ENCODE measurements around the gene ACTL7B. TPM values are rescaled to one million over a fixed set of nuclear protein-coding genes. Genes with fewer than 3 reads are reported as not detected.

ACTL7B gene
- total RNA-seq, 1 donor from 2014 or later: not detected

DNA sequence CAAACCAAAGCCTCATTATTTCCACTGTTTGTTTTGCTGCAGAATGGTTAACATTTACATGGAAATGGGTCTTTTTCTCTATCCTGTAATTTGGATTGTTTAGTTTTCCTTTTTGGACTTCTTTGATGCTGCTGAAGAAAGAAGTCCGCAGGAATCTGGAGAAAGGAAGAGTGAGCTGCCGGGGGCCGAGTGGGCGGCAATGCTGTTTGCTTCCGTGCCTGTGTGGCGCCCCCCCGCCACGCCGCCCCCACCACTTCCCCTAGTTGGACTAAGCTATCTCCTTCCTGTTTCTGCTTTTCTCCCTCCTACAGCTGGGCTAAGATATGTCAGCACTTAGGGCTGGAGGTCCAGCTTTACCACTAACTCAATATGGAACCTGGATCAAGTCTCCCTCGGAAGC, 39.7 kb downstream of the ACTL7B start:
- FAIRE-seq (no peak), DNase-seq (ENCODE audit: low read depth) (no peak)
- TF ChIP-seq, protein P1, sequence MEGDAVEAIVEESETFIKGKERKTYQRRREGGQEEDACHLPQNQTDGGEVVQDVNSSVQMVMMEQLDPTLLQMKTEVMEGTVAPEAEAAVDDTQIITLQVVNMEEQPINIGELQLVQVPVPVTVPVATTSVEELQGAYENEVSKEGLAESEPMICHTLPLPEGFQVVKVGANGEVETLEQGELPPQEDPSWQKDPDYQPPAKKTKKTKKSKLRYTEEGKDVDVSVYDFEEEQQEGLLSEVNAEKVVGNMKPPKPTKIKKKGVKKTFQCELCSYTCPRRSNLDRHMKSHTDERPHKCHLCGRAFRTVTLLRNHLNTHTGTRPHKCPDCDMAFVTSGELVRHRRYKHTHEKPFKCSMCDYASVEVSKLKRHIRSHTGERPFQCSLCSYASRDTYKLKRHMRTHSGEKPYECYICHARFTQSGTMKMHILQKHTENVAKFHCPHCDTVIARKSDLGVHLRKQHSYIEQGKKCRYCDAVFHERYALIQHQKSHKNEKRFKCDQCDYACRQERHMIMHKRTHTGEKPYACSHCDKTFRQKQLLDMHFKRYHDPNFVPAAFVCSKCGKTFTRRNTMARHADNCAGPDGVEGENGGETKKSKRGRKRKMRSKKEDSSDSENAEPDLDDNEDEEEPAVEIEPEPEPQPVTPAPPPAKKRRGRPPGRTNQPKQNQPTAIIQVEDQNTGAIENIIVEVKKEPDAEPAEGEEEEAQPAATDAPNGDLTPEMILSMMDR (IDR thresholded peaks at IDR 0.05; ENCODE audit: insufficient read depth, low read length, severe bottlenecking): no peak
- H3K27me3 ChIP-seq (ENCODE audit: control insufficient read depth, insufficient read depth, low read length): no peaks in the 10 kb centered on the region
- H3K4me3 ChIP-seq (ENCODE audit: low read depth, low read length): no peak overlapping the region
- H3K36me3 ChIP-seq (ENCODE audit: control insufficient read depth, insufficient read depth, low read length): no peaks in the 10 kb centered on the region

DNA sequence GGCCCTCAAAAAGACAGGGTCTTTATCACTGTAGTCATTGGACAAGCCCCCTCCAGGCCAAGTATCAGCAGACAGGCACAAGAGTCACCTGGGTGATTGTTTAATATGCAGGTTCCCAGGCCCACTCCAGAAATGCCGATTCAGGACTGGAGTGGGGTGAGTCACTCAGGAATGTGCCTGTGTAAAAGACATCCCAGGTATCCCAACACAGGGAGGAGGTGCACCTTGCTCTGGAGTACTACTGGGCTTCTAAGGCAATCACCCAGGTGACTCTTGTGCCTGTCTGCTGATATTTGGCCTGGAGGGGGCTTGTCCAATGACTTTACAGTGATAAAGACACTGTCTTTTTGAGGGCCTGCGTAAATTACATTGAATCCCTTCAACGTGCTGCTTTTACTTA, 40.6 kb downstream of the ACTL7B start:
- FAIRE-seq: no peak
- no peaks in the 10 kb centered on the region for H3K27me3 ChIP-seq (ENCODE audit: control insufficient read depth, insufficient read depth, low read length)
- peak; percentile 67 for DNase-seq (ENCODE audit: low read depth)
- H3K36me3 ChIP-seq (ENCODE audit: control insufficient read depth, insufficient read depth, low read length): no peaks in the 10 kb centered on the region
- TF ChIP-seq, protein P1 (IDR thresholded peaks at IDR 0.05; ENCODE audit: insufficient read depth, low read length, severe bottlenecking): no peak
- no peak overlapping the region for H3K4me3 ChIP-seq (ENCODE audit: low read depth, low read length)

DNA sequence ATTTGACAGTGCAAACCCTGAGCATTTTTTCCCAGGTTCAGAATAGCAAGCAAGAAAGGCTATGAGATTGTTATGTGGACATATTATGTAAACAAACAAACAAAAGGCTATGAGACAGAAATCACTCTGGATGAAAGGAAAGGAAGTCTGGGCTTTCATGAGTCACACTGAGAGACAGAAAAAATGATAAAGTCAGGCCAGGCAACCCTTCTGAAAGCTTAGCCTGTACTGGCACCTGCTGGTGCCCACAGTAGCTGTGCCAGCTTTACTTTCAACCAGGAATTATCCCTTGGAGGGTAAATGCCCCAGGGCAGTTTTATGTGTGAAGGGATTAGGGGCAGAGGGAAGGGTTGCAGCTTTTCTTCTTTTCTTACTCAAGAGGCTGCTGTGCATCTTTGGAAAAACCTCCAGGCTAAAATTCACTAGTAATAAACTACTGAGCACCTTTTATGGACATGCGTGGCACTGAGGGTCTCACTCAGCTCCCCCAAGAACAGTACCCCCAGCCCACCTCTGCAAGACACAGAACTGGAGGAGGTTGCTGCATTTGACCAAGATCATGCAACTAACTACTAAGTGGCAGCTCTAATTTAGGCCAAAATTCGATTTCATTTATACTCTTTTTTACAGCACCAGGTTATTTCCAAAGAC, 41.7 kb downstream of the ACTL7B start:
- no peak overlapping the region for H3K4me3 ChIP-seq (ENCODE audit: low read depth, low read length)
- no peaks in the 10 kb centered on the region for H3K36me3 ChIP-seq (ENCODE audit: control insufficient read depth, insufficient read depth, low read length)
- TF ChIP-seq, protein P1 (IDR thresholded peaks at IDR 0.05; ENCODE audit: insufficient read depth, low read length, severe bottlenecking): peak; percentile 87
- no peaks in the 10 kb centered on the region for H3K27me3 ChIP-seq (ENCODE audit: control insufficient read depth, insufficient read depth, low read length)
- peak; percentile 64 for FAIRE-seq
- DNase-seq (ENCODE audit: low read depth): peak; percentile 94

DNA sequence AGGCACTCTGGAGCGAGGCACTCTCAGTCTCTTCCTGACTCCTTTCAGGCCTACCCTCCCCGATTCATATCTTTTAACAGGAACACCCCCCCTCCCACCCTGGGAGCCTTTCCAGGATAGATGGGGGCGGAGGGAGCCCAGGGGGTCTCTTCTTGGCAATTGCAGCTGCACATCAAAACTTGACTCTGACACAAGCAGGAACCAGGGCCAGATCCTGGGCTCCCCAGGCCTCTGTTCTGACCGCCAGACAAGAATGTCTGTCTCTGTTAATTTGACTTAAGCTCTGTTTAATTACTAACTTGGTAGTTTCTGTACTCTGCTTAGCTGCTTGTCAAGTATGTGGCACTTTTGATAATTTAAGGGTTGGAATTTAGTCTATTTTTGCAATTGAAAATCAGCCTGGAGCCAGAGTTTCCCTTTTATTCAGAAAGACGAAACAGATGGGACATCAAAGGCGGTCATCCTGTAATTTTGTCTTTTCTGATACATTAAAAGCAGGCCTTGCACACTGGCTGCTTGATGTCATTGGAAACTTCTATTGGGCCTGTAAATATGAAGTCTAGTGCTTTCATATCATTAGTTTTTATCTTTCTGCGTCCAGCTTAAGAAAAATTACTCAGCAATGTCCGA, 43.3 kb downstream of the ACTL7B start:
- TF ChIP-seq, protein P1 (IDR thresholded peaks at IDR 0.05; ENCODE audit: insufficient read depth, low read length, severe bottlenecking): no peak

DNA sequence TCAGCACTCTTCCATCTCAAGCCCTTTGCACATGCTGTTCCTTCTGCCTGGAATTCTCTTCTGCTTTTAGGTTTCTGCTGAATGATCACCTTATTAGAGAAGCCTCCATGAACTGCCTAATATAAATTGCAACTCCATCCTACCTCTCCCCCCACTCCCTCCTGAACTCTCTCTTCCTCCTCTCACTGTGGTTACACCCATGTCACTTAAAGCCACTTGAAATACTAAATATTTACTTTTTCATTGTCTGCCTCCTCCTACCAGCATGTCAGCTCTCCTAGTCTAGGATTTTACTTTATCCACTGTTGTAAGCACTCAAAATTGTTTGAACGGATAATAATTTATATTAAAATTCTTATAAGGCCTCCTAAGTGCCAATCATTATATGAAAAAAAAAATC, 43.8 kb downstream of the ACTL7B start:
- FAIRE-seq (peak; percentile 43), DNase-seq (ENCODE audit: low read depth) (no peak)
- Histone ChIP-seq H3K4me3 (ENCODE audit: low read depth, low read length) (no peak overlapping the region), H3K27me3 (ENCODE audit: control insufficient read depth, insufficient read depth, low read length) (no peaks in the 10 kb centered on the region), H3K36me3 (ENCODE audit: control insufficient read depth, insufficient read depth, low read length) (no peaks in the 10 kb centered on the region)
- TF ChIP-seq, protein P1 (IDR thresholded peaks at IDR 0.05; ENCODE audit: insufficient read depth, low read length, severe bottlenecking): no peak

More for the DNA sequence above, 43.3 kb downstream of the ACTL7B start:
- Histone ChIP-seq H3K27me3 (ENCODE audit: control insufficient read depth, insufficient read depth, low read length) (no peaks in the 10 kb centered on the region), H3K4me3 (ENCODE audit: low read depth, low read length) (no peak overlapping the region), H3K36me3 (ENCODE audit: control insufficient read depth, insufficient read depth, low read length) (no peaks in the 10 kb centered on the region)
- FAIRE-seq (no peak), DNase-seq (ENCODE audit: low read depth) (no peak)
